CD4-positive, CD25-positive, alpha-beta regulatory T cell (primary cell): ENCODE measurements around the gene SLC26A1. TPM values are rescaled to one million over a fixed set of nuclear protein-coding genes. Genes with fewer than 3 reads are reported as not detected.

ENCODE experiments used
- ATAC-seq, 2 donors: fragments of 150-1000 bp; cut with Tn5 transposase; one replicate each; pipeline ENCODE4 v1.10.0; 2021; ENCODE audit warnings: low read depth in 2 of 2, moderate number of reproducible peaks in 2 of 2, moderate library complexity in 1 of 2
- DNase-seq, 3 donors: peaks; one replicate each; pipeline versions ENCODE4 v3.0.0 to v3.0.0-alpha.2; 2012 to 2022; ENCODE audit warnings: mixed read lengths in 1 of 3
- H3K27ac ChIP-seq: one replicate; pipeline ENCODE4 v1.7.0; 2013; ENCODE audit warnings: mild to moderate bottlenecking, low read length; ENCODE audit not compliant: insufficient read depth, poor library complexity, severe bottlenecking
- H3K27me3 ChIP-seq: one replicate; pipeline ENCODE4 v1.7.0; 2013; ENCODE audit warnings: low read length; ENCODE audit not compliant: control insufficient read depth, insufficient read depth
- H3K36me3 ChIP-seq: one replicate; pipeline ENCODE4 v1.7.0; 2013; ENCODE audit warnings: mild to moderate bottlenecking, low read length, moderate library complexity; ENCODE audit not compliant: control insufficient read depth, insufficient read depth
- H3K4me1 ChIP-seq: 2 replicates; pipeline ENCODE4 v1.7.0; 2013; ENCODE audit warnings: mild to moderate bottlenecking, low read length; ENCODE audit not compliant: insufficient read depth, control insufficient read depth, poor library complexity, severe bottlenecking
- H3K4me3 ChIP-seq: one replicate; pipeline ENCODE4 v1.7.0; 2013; ENCODE audit warnings: low read depth, mild to moderate bottlenecking, low read length, moderate library complexity
- H3K9me3 ChIP-seq, 2 experiments: 1 replicate in 1 of 2; 2 replicates in 1 of 2; pipeline ENCODE4 v1.7.0; 2013; ENCODE audit warnings: low read length in 2 of 2, mild to moderate bottlenecking in 1 of 2, moderate library complexity in 1 of 2; ENCODE audit not compliant: control insufficient read depth in 2 of 2
- H3K27ac Mint-ChIP-seq, 3 donors: one replicate each; pipeline ENCODE4 v1.8.0; 2020 to 2022; ENCODE audit warnings: mild to moderate bottlenecking in 3 of 3, mixed read lengths in 3 of 3, moderate library complexity in 2 of 3
- H3K27me3 Mint-ChIP-seq: one replicate; pipeline ENCODE4 v1.8.0; 2022; ENCODE audit warnings: mild to moderate bottlenecking, mixed read lengths
- H3K36me3 Mint-ChIP-seq: one replicate; pipeline ENCODE4 v1.8.0; 2020; ENCODE audit warnings: mixed read lengths
- H3K4me1 Mint-ChIP-seq, 4 donors: one replicate each; pipeline ENCODE4 v1.8.0; 2020 to 2022; ENCODE audit warnings: mixed read lengths in 4 of 4, mild to moderate bottlenecking in 1 of 4
- H3K4me3 Mint-ChIP-seq, 4 donors: one replicate each; pipeline ENCODE4 v1.8.0; 2020 to 2022; ENCODE audit warnings: mild to moderate bottlenecking in 4 of 4, mixed read lengths in 4 of 4, moderate library complexity in 3 of 4
- H3K9me3 Mint-ChIP-seq, 7 donors: one replicate each; pipeline ENCODE4 v1.8.0; 2020 to 2022; ENCODE audit warnings: mixed read lengths in 7 of 7, mild to moderate bottlenecking in 3 of 7, moderate library complexity in 2 of 7
- polyA plus RNA-seq, 4 donors: library from polyadenylated mRNA; unstranded; fragments of 300-500 nt; fragmentation: Illumina TruSeq; gene quantifications; one replicate each; pipeline ENCODE4 v1.2.3, GENCODE V29; 2021
- total RNA-seq: library from RNA; stranded (reverse); gene quantifications from one replicate; pipeline ENCODE4 v1.2.3, GENCODE V29; 2022

SLC26A1 gene
- total and polyA plus RNA-seq, 5 donors from 2014 or later: 0.37 to 1.7 (median 1.00) TPM

DNA sequence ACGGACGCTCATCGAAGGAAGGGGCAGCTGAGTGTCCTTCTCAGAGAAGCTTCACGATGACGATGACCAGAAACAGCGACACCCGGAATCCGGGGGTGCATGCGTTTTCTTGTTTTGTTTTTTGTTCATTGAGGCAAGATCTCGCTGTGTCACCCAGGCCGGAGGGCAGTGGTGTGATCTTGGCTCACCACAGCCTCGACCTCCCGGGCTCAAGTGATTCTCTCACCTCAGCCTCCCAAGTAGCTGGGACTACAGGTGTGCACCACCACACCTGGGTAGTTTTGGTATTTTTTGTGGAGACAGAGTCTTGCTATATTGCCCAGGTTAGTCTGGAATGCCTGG lies 39.7 kb downstream of the SLC26A1 start:
- H3K27me3 ChIP-seq: no peaks in the 10 kb centered on the region
- ATAC-seq: no peak
- no peaks in the 10 kb centered on the region for H3K9me3 ChIP-seq
- DNase-seq: no peak
- Mint-ChIP-seq H3K36me3 (peaks cover 10% of the 10 kb centered on the region), H3K27me3 (no peaks in the 10 kb centered on the region), H3K4me1 (peaks cover 0 to under 1% (median 0%) of the 10 kb centered on the region in 4 donors), H3K9me3 (no peaks in the 10 kb centered on the region), H3K27ac (no peak overlapping the region), H3K4me3 (no peak overlapping the region)
- no peaks in the 10 kb centered on the region for H3K4me1 ChIP-seq
- no peak overlapping the region for H3K4me3 ChIP-seq
- no peak overlapping the region for H3K27ac ChIP-seq
- H3K36me3 ChIP-seq: peaks cover 4% of the 10 kb centered on the region

DNA sequence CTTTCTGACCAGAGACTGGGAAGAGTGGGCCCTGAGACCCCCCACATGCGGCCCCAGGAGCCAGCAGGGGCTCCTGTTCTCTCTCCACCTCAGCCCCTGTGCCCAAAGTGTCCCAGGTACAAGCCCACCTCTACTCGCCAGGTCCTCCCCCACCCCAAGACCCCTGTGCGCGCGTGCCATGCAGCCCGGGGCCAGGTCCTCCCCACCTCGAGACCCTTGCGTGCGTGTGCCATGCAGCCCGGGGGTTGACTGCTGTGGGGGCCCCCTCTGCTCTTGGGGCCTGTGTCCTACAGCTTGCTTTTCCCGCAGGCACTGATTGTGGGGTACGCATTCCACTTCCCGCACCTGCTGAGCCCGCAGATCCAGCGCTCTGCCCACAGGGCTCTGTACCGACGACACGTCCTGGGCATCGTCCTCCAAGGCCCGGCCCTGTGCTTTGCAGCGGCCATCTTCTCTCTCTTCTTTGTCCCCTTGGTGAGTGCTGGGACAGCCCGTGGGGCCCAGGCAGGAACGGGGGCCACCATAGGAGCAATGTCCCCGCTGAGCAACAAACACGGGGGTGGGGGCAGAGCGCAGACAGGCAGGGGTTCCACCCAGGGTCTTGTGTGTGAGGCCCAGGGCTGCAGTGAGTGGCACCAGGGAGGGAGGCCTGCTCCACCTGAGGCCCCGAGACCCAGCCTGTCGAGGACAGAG lies 40.2 kb downstream of the SLC26A1 start:
- Mint-ChIP-seq H3K4me3 (no peak overlapping the region), H3K27me3 (no peaks in the 10 kb centered on the region), H3K9me3 (no peaks in the 10 kb centered on the region), H3K4me1 (no peaks in the 10 kb centered on the region), H3K36me3 (peaks cover 9% of the 10 kb centered on the region), H3K27ac (peak overlapping the region in 1 of 3 donors; percentile 62)
- Histone ChIP-seq H3K9me3 (no peaks in the 10 kb centered on the region), H3K27ac (no peak overlapping the region), H3K36me3 (peaks cover 4% of the 10 kb centered on the region), H3K27me3 (no peaks in the 10 kb centered on the region), H3K4me1 (no peaks in the 10 kb centered on the region), H3K4me3 (no peak overlapping the region)
- DNase-seq (no peak), ATAC-seq (no peak)

DNA sequence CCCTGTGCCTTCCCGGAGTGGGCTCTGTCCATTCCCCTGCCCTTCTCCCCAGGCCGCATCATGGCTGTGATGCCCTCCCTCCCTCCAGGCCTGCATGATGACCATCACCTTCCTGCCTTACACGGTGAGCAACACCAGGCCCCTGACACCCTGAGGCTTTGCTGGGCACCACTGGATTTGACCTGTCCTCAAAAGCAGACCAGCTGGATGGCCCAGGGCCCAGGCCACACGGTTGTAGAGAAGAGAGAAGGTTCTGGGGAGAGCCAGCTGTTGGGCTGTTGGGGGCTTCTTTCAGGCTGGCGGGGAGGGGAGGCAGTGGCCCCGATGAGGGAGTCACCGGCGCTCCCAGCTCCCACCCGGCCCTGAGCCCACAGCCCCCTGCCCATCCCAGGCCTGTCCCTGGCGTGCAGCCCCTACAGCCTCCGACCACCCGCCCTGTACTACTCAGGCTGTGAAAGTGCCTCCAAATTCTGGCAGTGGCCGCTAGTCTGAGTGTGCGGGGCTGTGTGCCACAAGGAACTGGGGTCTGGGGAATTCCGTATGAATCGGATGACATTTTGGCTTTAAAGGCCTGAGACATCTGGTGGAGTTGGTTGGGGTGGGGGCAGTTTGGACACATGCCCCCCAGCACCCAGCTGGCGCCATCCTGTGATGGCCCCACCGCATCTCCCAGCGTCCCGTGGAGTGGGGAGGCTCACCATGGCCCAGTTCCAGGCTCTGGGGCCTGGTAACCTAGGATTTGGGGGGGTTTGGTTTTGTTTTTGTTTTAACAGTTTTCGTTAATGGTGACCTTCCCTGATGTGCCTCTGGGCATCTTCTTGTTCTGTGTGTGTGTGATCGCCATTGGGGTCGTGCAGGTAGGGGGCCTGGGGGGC lies 41.4 kb downstream of the SLC26A1 start:
- H3K9me3 ChIP-seq: no peaks in the 10 kb centered on the region
- Mint-ChIP-seq H3K36me3 (peaks cover 9% of the 10 kb centered on the region), H3K27ac (peak overlapping the region in 1 of 3 donors; percentile 41)

DNA sequence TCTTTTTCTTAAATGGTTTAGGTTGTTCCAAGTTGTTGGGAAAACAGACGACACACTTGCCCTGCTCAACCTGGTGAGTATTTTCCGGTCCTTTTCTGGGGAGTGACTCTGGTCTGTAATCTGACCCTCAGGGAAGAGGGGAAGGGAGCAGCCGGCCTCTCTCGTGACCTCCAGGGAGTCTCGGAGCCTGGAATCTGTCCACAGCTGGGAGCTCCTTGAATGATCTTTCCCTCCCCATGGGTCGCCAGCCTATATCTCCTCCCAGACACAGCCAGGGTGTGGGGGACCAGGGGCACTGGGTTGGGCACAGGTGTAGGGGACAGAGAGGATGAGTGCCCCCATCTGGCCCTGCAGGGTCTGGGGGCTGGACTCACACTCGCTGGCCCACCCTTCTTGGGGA lies 42.0 kb downstream of the SLC26A1 start:
- H3K36me3 Mint-ChIP-seq: peaks cover 9% of the 10 kb centered on the region
- DNase-seq: no peak
- H3K9me3 Mint-ChIP-seq: no peaks in the 10 kb centered on the region
- no peaks in the 10 kb centered on the region for H3K4me1 Mint-ChIP-seq
- Histone ChIP-seq H3K27ac (no peak overlapping the region), H3K4me3 (no peak overlapping the region), H3K4me1 (no peaks in the 10 kb centered on the region), H3K36me3 (peaks cover 4% of the 10 kb centered on the region), H3K9me3 (no peaks in the 10 kb centered on the region), H3K27me3 (no peaks in the 10 kb centered on the region)
- no peak for ATAC-seq
- H3K4me3 Mint-ChIP-seq: no peak overlapping the region
- H3K27ac Mint-ChIP-seq: no peak overlapping the region
- no peaks in the 10 kb centered on the region for H3K27me3 Mint-ChIP-seq

More for the DNA sequence above, 41.4 kb downstream of the SLC26A1 start:
- Mint-ChIP-seq H3K27me3 (no peaks in the 10 kb centered on the region), H3K4me1 (no peaks in the 10 kb centered on the region), H3K9me3 (no peaks in the 10 kb centered on the region), H3K4me3 (no peak overlapping the region)
- DNase-seq: no peak
- Histone ChIP-seq H3K4me1 (no peaks in the 10 kb centered on the region), H3K4me3 (no peak overlapping the region), H3K36me3 (peaks cover 4% of the 10 kb centered on the region), H3K27me3 (no peaks in the 10 kb centered on the region), H3K27ac (no peak overlapping the region)
- no peak for ATAC-seq

DNA sequence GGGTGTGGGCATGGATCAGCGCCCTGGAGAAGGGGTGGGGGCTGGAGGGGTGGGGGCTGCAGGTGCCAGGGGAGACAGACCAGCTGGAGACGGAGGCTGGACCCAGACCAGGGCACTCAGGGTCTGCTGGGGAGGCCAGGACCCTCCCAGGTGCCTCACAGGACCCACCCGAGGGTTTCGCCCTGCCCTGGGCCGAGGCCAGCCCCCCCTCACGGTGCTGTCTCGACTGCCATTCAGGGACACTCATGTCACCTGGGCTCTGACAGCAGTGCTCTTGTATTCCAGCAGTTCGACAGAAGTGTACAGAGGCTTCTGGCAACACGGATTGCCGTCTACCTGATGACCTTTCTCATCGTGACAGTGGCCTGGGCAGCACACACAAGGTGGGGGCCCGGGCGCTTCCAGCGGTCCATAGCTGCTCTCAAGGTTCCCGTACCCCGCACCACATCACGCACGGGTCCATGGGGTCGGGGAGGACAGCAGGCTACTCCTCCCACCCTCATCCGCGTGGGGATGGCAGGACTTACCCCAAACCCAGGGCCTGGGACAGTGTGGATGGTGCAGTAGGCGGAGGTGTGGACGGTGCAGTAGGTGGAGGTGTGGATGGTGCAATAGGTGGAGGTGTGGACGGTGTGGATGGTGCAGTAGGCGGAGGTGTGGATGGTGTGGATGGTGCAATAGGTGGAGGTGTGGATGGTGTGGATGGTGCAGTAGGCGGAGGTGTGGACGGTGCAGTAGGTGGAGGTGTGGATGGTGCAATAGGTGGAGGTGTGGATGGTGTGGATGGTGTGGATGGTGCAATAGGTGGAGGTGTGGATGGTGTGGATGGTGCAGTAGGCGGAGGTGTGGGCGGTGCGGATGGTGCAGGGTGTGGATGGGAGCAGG lies 42.8 kb downstream of the SLC26A1 start:
- H3K4me3 Mint-ChIP-seq: no peak overlapping the region
- ATAC-seq (no peak), DNase-seq (no peak)
- Histone ChIP-seq H3K36me3 (peaks cover 4% of the 10 kb centered on the region), H3K9me3 (no peaks in the 10 kb centered on the region), H3K27ac (no peak overlapping the region), H3K4me1 (no peaks in the 10 kb centered on the region), H3K4me3 (no peak overlapping the region), H3K27me3 (no peaks in the 10 kb centered on the region)
- peaks cover 0 to under 1% (median 0%) of the 10 kb centered on the region in 7 donors for H3K9me3 Mint-ChIP-seq
- H3K27ac Mint-ChIP-seq: no peak overlapping the region
- peaks cover 9% of the 10 kb centered on the region for H3K36me3 Mint-ChIP-seq
- H3K27me3 Mint-ChIP-seq: no peaks in the 10 kb centered on the region
- peaks cover 0 to 2% (median 0%) of the 10 kb centered on the region in 4 donors for H3K4me1 Mint-ChIP-seq

DNA sequence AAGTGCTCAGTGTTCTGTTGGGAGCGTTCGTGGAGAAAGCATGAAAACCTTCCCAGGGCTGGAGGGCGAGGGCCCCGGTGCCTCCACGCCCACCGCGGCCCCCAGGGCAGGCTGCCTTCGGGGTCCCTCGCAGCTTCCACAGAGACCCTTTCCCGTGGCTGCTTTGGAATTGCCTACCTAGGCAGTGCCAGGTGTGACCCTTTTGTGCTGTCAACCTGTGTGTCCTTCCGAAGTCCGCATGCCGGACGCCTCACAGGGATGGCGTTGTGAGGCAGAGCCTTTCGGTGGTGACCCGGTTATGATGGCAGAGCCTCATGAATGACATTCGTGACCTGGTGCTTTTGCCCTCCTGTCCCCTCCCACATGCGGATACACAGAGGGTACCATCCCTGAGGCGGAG lies 43.5 kb downstream of the SLC26A1 start:
- ATAC-seq (no peak), DNase-seq (no peak)
- H3K4me1 ChIP-seq: no peaks in the 10 kb centered on the region
- no peaks in the 10 kb centered on the region for H3K27me3 ChIP-seq
- peaks cover 4% of the 10 kb centered on the region for H3K36me3 ChIP-seq
- Mint-ChIP-seq H3K27ac (no peak overlapping the region), H3K4me1 (peaks cover 0 to 2% (median 0%) of the 10 kb centered on the region in 4 donors), H3K27me3 (no peaks in the 10 kb centered on the region), H3K36me3 (peaks cover 6% of the 10 kb centered on the region), H3K9me3 (peaks cover 0 to 2% (median 0%) of the 10 kb centered on the region in 7 donors), H3K4me3 (no peak overlapping the region)
- H3K27ac ChIP-seq: no peak overlapping the region
- H3K9me3 ChIP-seq: no peaks in the 10 kb centered on the region
- H3K4me3 ChIP-seq: no peak overlapping the region

DNA sequence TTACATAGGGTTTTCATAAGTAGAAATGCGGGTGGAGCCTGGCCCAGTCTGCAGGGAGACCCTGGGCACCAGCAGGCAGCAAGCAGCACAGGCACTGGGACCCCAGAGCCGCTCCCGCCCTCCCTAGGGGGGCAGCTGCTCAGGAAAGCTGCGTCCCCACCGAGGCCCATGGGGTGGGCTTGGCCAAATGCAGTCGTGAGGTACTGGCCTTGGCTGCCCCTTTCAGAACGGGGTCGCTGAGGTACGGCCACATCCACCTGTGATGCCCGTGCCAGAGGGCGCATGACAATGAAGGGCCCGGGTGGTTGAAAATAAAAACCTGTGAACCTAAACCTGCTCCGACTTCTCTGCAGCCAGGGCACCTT lies 44.3 kb downstream of the SLC26A1 start:
- no peak for ATAC-seq
- Mint-ChIP-seq H3K27me3 (no peaks in the 10 kb centered on the region), H3K9me3 (peaks cover 0 to 2% (median 0%) of the 10 kb centered on the region in 7 donors), H3K4me3 (no peak overlapping the region), H3K4me1 (peaks cover 0 to 6% (median 1%) of the 10 kb centered on the region in 4 donors), H3K27ac (no peak overlapping the region), H3K36me3 (peaks cover 4% of the 10 kb centered on the region)
- Histone ChIP-seq H3K9me3 (no peaks in the 10 kb centered on the region), H3K36me3 (peaks cover 4% of the 10 kb centered on the region), H3K4me1 (no peaks in the 10 kb centered on the region), H3K27ac (no peak overlapping the region), H3K4me3 (no peak overlapping the region), H3K27me3 (no peaks in the 10 kb centered on the region)
- no peak for DNase-seq
